HG03060 (cell line): Measurements from ENCODE around the gene GPR146.
"Not testable (repeated sequence)": the region's sequence is repeated elsewhere in the genome, so short reads cannot be mapped to it uniquely, and the experiment has no call there.

Experiments
- ATAC-seq: cut with Tn5 transposase; IDR thresholded peaks from one replicate; pipeline ENCODE4 v1.9.1; 2021; ENCODE audit warnings: low read depth, moderate number of reproducible peaks; ENCODE audit not compliant: unreplicated experiment

GPR146 gene

GRCh38 chr7:1073142-1073977 is 29.0 kb downstream of the GPR146 start:
- ATAC-seq = no peak

GRCh38 chr7:1074018-1074417 is 29.7 kb downstream of the GPR146 start:
- ATAC-seq = not testable (repeated sequence)

DNA sequence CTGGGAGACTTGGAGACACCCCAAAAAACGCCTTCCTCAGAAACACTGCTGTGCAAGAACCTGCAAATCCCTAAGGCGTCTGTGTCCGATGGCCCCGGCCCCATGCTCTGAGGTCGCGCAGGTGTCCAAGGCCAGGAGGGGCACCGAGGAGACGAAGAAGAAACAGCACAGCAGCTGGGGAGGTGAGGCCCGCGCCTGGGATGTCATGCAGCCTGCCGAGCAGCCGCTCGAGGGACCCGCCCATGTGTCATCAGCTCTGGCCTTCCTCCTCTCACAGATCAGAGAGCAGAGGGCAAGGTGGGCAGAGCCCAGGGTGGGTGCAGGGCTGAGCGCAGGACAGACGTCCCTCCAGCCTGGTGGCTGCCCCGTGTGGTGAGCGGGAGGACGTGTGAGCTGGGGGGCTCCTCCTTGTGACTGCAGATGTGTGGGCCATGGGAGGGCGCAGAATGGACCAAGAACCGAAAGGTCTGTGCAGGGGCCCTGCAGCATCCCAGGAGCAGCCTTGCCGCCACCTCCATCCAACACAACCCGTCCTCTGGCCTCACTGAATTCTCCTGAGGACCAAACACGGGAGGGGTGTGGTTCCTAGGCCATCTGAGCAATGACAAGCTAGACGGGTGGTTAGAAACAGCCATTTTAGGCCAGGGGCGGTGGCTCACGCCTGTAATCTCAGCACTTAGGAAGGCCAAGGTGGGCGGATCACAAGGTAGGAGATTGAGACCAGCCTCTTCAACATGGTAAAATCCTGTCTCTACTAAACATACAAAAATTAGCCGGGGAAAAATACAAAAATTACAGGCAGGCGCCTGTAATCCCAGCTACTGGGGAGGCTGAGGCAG is 30.5 kb downstream of the GPR146 start:
- ATAC-seq = no peak

GRCh38 chr7:1076184-1077072 is 32.1 kb downstream of the GPR146 start:
- ATAC-seq = no peak

- no peak for ATAC-seq
Observed at GRCh38 chr7:1078519-1078918, 34.2 kb downstream of the GPR146 start.

DNA sequence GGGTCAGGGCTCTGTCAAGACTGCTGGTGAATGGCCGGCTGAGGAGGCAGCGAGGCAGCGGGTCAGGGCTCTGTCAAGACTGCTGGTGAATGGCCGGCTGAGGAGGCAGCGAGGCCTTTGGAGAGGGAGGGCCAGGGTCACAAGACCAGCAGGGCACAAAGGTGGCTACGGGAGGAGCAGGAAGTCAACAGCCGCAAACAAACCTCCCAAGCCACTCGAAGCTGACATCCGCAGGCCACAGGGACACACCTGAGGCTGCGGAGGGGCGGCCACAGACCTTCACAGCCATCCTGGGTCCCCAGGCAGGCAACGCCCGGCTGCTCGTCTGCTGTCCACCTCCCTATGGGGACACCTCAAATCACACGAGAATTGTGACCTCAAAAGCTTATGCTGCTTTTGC is 34.6 kb downstream of the GPR146 start:
- ATAC-seq = no peak

GRCh38 chr7:1079546-1079945 is 35.2 kb downstream of the GPR146 start:
- no peak for ATAC-seq

DNA sequence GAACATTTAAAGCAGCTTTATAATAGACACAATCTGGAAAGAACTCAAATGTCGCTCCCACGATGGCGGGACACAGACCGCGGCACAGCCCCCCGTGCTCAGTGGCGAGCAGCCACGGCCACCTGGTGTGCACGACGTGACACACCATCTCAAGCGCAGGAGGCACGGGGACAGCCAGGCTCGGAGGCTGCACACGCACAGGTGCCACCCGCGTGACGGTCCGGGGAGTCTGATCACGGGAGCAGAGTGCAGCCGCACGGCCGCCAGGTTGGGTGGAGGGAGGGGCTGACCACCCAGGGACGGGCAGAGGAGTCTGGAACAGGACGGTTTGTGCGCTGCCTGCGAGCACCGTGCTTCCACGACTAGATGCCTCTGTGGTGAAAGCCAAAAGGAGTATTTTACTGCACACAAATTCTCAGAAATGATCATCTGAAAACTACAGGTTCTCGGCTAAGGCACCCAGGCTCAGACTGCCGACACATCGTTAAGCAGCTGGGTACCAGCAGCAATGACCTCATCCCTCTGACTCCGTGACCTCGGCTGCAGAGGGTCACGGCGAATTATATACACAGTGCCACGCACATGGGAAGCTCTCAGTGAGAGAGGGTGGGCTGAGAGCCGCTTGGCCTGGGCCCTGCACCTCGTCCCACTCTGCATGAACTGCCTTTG is 36.0 kb downstream of the GPR146 start:
- no peak for ATAC-seq

- ATAC-seq = no peak
Observed at GRCh38 chr7:1080921-1081255, 36.5 kb downstream of the GPR146 start.

DNA sequence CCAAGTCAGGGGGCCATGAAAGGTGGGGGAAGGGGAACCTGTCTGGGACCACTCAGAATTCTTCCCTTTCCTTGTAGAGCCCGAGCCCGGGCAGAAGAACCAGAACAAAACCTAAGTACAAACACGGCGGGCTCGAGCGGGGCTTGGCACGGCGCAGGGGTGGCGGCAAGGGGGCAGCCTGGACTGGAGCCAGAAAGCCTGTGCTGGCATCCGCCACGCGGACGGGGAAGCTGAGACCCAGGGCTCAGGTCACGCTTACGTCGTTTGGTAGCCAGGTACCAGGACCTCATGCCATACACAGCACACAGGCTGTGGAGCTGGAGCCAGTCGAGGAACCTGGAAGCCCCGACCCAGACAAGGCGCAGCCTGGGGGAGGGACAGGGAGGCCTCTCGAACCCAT is 37.0 kb downstream of the GPR146 start:
- ATAC-seq = no peak

DNA sequence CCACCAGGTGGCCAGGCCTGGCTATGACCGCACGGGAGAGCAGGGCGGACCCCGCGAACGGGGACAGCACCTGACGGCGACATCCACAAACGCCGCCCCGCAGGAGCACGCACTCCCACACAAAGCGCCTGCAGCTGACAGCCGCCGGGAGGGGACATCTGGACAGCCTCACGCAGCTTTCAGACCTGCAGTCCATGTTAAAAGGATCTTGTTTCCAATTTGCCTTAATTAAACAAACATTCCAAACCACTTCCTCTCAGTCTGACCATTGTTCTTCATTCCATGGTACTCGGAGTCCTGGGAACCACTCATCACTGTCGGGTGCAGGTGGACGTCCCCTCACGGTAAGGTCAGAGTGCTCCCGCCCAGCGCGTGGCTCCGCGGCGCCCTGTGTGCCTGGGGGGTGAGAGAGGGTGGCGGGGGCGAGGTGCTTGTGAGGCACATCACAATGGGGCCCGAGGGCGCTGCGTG is 37.6 kb downstream of the GPR146 start:
- ATAC-seq = no peak

GRCh38 chr7:1083729-1084657 is 39.6 kb downstream of the GPR146 start:
- no peak for ATAC-seq

GRCh38 chr7:1085266-1085665 is 40.9 kb downstream of the GPR146 start:
- ATAC-seq = no peak

DNA sequence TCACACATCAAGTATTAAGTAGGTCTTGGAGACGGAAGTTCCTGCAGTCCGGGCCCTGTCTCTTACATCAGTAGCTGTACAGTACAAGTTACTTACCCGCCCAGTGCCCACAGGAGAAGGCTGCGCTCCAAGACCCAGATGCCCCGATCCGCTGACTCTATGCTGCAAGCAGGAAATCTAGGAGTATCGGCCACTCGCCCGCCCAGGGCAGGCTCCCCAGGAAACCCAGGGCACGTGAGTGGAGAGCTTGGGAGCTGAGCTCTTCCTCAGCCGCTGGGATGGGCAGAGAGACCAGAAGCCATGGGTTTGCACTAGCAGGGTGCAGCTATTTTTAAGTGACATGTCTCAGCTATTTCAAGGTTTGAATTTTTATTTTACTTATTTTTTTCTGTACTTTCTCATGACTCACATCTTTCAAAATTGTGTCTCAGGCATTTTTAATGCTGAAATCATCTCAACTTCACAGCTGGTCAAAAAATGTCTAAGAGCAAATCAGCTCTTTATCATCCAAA is 41.6 kb downstream of the GPR146 start:
- no peak for ATAC-seq

DNA sequence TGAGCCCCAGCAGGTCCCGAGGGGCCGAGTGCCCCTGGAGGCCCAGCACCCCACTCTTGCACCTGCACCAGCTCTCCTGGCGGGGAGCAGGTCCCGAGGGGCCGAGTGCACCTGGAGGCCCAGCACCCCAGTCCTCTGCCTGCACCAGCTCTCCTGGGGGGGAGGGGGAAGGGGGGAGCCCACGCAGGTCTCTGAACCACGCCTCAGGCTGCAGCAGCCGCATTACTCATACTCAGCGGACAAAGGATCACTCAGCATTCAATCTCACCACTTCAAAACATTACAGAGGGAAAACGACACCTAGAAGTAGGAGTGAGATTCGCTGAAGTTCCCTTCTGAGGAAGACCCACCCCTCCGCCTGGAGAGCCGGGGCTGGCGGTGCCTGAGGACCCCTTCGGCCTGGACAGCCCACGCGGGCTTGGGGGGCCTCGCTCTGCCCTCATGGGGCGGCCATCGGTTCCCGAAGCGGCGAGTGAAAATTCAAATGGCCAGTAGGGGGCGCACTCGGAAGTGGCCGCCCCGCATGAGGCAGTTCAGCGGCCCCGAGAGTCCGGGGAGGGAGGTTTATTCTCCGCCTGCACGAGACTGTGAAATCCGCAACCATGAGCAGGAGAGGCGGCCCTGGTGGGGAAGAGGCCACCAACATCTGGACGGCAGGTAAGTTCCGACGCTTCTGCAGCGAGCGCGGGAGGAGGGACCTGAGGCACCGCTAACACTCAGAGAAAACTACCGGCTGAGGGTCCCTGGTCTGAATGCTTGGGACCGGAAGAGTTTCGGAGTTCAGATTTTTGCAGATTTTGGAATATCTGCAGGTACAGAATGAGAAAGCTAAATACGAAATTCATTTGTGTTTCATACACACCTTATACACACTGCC is 42.5 kb downstream of the GPR146 start:
- ATAC-seq = peak; percentile 61

- ATAC-seq = no peak
Observed at GRCh38 chr7:1087465-1087814, 43.1 kb downstream of the GPR146 start.

DNA sequence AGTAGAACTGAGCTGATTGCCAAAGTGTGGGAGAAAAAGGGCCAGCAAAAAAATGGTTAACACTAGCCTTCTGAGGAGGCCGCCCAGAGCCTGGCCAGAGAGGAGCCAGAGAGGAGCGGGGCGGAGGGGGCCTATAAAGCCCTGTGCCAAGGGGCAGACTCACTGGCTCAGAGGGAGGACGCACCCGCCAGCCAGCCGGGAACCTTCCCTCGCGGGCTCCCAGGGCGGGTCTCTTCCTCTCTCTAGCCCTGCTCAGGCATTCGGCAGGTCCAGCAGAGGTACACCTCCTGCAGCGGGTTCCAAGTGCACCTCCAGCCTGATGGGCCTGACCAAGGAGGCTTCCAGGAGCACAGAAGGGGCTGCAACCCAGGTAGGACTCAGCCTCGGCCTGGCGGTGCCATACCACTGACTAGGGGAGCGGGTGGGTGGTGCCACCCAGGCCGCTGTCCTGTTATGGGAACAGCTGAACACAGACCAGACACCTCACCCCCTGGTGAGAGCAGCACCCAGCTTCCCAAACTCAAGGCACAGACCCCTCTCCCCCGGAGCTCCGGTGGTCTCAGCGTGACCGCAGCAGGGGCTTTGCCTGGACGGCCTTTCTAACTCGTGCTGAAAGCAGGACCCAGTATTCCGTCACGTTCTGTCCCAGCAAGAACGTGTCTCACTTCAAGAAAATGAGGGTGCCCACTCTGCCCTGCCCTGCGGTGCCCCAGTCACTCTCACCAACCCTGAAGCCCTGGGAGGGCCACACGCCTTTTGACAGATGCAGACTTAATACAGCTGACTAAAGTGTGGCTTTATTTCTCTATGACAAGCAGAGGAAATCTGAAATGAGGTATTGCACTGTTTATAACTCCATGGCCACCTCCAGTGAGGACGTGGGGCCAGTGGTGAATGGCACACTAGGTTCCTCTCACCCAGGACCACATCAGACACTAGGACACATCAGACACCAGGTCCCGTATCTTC is 43.9 kb downstream of the GPR146 start, which contains the start of gene GPER1:
Gene GPER1, plus strand, starts transcription at position 162 of the 969 bp plus-strand sequence. CDS start 3,616 bp downstream, outside the sequence.
- no peak for ATAC-seq
